CD4-positive, alpha-beta T cell treated with Interleukin-12 subunit alpha and Interleukin-12 subunit beta, for 1 hour (primary cell): Measurements from ENCODE around the gene PAPLN.

Experiments used
- DNase-seq: peaks from one replicate; pipeline ENCODE4 v3.0.0-alpha.2; 2020

Gene PAPLN

DNA sequence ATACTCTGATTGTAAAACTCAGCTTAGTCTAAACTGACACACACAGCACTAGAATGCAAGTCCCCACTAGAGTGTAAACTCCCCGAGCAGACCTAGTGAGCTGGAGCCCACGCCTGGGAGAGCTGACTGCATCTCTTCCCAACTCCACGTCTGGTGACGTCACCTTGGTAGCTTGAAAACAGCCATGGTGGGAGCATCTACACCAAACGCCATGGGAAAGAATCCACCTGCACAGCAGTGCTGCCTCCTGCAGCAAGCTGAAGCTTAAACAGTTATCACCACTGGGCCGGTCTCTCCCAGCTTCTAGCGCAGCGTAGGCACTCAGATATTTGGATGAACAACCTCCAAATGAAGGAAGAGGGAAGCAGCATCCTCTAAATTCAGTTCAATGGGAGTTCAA lies 4.3 kb upstream of the PAPLN start:
- no peak for DNase-seq

DNA sequence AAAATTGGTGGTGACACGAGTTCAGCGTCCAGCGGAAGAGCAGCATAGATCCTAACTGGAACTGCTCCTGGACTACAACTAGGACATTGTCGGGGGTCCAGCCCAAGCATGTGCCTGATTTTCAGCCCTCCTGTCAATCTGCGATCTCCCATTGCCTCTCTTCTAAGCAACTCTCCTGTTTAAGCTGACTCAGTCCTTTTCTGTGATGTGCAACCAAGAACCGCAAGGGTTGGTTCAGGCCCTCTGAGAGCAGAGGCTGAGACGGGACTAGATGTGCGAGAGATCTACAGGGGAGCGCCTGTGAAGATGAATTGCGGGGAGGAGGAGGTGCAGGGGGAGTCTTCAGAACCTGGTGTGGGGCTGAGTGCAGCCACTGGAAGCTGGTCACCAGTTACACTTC lies 3.7 kb upstream of the PAPLN start:
- no peak for DNase-seq

DNA sequence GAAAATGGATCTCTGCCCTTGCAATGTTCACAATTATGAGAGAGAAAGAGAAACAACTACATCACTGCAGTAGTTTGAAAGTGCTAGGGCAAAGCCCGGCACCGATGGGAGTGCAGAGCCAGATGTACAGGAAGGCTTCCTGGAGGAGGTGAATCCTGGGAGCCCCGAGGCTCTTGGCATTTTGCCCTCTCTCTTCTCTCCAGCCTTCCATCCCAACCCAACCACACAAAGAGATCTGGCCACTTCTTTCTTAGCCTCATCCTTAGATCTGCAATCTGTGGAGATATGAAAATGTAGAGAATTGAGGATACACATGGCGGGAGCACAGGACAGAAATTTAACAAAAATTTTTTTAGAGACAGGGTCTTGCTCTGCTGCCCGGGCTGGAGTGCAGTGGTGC lies 3.3 kb upstream of the PAPLN start:
- no peak for DNase-seq

DNA sequence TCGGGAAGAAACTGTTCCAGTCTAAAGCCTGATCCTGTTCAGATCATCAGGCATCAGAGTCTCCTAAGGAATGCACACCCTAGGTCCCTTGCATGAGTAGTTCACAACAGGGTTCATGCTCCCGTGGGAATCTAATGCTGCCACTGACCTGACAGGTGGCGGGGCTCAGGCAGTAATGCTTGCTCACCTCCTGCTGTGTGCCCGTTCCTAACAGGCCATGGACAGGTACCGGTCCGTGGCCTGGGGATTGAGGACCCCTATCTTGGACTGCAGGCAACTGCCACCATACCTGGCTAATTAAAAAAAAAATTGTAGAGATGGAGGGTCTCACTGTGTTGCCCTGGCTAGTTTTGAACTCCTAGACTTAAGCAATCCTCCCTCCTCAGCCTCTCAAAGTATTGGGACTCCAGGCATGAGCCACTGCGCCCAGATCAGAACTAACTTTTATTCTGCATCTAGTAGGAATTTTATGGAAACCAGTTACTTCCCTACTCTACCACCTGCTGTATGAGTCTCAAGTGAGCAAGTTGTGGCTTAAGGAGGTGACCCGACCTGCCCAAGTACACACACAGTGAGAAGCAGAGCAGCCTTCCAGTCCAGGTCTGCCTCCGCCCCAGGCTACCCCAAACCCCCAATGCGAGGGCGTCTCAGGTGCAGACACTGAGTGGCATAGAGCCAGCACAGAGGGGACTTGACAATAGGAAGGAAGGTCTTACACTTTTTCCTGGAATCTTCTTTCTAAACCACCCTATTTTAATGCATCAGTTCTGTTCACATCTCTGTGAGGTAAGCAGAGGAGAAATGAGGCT lies 2.5 kb upstream of the PAPLN start:
- no peak for DNase-seq

DNA sequence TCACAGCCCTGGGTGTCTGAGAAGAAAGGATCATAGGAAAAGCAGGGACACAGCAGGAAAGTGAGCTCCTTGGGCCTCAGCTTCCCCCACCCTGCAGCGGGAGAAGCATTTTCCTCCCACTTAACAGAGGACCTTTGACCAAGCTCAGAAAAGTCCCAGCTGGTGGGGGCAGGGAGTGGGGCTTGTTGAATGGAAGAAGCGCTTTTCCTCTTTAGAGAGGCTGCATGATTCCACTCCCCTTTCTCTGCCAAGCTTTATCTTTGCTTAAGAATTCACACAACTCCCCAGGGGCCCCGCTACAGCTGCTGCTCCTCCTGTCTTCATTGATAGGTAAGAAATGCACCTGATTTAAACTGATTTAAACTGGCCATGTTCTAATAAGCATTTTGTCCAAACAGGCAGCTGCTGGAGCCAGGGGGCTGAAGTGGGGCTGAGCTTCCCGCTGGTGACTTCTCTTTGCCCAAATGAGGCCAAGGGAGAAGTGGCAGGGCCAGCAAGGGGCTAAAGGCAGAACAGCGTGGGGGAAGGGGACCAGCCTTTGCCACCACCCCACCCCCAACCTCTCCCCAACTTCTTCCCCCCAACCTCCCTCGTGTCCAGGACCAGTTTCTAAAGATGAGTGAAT lies 1.7 kb upstream of the PAPLN start:
- no peak for DNase-seq

DNA sequence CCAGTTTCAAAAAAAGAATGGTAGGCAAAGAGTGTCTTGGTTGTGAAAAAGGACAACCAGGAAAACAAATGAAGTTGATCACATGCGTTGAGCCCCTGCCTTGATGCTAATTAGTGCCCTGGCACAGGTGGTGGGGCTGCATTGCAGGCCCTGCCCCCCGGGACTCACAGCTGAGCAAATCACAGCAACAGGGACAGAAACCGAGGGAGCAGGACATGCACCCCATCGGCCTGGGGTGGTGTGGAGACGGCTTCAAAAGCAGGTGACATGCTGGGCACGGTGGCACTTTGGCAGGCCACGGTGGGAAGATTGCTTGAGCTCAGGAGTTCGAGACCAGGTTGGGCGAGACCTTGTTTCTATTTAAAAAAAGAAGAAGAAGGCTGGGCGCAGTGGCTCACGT lies 1.1 kb upstream of the PAPLN start:
- DNase-seq: no peak

DNA sequence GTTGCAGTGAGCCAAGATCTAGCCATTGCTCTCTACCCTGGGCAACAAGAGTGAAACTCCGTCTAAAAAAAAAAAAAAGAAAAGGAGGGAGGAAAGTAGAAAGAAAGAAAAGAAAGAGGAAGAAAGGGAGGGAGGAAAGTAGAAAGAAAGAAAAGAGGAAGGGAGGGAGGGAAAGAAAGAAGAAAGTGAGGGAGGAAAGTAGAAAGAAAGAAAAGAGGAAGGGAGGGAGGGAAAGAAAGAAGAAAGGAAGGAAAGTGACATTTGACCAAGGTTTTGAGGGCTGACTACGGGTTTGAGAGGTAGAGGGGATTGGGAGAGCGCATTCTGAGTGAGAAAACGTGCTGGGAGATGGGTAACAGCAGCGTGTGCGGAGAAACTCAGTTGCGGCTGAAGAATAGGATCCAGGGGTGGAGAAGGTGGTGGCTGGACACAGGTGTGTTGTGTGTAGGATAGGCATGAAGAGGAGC lies 521 bp upstream of the PAPLN start:
- DNase-seq: no peak

DNA sequence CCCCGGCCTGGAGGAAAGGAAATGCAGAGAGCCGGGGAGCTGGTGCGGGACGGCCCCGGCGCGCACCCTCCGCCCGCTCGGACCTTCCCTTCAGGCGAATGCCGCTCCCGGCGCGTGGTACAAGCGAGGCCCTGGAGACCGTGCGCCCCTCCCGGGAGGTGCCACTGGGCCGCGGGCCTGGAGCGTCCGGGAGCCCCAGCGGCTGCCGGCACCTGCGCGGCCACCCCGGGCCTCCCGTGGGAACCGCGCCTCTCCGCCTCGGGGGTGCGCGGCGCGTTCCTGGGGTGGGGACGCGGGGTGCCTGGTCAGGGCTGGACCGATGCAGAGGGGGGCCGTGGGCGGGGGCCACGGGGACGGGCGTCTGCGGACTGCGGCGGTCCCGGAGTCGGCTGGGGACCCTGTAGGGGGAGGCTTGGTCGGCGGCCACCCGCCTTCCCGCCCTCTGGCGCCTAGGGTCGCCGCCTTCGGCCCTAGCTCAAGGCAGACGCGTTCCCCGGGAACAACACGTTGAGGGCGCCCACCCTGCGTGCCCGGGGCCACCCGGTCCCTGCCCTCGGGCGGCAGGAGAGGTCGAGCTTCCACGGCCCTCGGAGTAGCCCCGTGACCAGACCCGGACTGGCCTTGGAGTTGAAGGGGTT lies 599 bp downstream of the PAPLN start:
- DNase-seq: no peak

DNA sequence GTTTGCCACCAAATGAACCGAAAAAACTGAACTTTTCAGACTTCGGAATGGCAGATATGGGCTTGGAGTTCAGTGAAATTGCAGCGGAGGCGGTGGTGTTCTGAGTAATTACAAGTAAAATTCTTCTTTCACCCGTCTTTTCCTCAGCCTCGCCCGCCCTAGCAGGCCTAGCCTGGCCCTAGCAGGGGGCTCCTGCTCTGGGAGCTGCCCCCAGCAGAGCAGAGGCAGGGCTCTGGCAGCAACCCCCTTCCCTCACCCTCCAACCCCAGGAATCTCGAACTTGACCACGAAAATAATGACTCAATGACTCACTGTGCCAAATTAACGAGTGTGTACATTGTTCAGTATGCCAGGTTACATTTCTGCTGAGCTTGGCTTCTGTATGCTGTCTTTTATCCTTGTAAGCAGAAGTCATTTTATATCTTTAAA lies 1.1 kb downstream of the PAPLN start:
- DNase-seq: no peak

DNA sequence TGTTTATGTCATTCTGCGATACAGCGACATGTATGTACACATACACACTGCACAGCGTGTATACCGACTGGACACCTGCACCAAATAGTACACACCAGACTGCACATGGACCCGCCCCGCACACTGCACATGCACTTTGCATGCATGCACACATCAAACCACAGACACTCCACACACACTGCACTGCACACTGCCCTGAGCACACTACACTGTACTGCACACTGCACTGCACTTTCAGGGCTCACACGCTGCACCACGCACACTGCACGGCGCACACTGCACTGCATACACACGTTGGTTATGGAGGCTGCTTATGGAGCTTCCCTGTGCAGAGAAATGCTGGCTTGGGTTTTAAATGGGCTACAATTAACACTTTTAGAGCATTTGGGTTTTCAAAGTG lies 1.6 kb downstream of the PAPLN start:
- DNase-seq: no peak

DNA sequence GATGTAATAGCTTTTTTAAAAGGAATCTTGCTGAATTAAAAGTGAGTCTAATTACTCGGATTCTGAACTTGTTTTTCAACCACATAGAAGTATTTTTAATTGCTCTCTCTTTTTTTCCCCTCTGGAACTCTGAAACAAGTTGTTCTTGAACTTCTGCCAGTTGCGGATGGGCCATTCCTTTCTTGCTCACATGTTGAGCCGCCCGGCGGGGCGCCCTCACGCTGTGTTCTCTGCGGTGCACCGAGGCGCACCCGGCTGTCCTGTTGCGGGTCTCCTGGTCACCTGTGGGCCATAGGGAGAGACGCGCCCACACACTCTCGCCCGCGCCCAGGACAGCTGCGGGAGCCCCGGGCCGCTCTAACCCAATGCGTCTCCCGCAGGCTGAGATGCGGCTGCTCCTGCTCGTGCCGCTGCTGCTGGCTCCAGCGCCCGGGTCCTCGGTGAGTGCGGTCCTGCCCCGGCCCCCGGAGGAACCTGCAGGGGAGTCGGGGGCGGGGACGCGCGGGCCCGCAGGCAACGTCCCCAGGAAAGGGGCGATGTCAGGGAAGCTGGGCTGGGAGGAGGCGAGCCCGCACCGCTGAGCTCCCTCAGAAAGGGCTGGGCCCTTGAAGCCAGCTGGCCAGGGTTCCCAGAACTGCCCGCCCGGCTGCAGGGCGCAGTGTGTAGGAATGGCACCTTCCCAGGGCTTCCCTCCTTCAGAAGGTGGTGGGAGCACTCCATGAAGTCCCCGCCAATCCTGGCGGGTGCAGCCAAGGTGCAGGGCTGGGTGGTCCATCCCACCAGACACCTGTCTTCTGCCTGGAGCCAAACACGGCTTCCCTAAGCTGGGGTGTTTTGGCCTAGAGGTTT lies 2.3 kb downstream of the PAPLN start:
- DNase-seq: no peak

DNA sequence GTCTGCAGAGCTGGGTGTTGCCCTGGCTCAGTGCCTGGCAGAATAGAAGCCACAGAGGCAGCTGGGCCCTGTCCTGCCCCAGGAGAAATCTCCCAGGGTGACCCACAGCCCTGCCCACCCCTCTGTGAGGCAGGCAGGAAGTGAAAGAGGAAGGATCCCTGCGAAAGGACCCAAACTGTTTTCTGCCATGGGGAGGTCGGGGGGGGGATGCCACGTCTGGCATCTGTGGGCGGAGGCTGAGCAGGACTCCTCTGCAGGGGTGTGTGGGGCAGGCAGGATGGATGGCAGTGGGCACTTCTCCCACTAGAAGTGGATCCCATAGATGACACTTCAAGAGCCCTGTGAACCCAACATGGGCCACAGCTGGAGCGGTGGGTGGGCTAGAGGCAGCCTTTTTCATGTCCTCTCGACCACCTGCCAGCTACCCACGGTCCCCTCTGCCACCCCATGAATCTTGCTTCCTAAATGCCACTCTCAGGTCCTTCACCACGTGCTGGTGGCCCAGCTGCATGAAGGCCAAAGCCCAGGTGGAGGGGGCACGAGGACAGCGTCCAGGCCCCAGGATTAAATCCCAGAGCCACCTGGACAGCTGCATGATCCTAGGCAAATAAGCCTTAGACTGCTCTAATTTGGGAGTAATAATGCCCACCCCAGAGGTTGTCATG lies 3.6 kb downstream of the PAPLN start:
- DNase-seq: no peak

DNA sequence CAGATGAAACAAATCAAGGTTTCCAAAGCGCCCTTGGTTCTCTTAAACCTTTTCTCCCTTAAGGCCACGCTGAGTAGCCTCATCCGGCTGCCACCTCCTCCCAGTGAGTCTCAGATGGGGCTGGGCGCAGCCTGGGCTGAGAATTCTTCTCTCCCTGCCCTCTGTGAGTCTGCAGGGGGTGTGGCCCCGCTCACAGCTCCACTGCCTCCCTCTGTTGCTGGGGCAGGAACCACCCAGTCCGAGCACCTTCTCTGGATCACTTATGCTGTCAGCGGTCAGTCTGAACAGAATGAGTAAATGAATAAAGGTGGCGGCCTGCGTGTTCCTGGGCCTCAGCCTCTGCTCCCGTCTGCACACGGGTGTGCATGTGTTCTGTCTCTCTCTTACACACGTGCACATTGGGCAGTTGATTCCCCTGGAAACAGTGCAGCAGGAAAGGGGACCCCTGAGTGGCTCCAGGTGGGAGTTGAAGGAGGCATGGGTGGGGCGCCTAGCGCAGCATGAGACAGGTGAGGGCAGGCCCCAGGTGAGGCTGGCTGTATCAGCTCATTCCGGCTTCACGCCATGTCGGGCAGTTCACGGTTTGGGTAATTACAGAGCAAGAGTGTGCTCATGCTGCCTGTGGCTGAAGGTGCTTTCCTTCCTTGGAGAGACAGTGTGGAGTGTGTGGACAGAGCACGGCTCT lies 4.3 kb downstream of the PAPLN start:
- no peak for DNase-seq

DNA sequence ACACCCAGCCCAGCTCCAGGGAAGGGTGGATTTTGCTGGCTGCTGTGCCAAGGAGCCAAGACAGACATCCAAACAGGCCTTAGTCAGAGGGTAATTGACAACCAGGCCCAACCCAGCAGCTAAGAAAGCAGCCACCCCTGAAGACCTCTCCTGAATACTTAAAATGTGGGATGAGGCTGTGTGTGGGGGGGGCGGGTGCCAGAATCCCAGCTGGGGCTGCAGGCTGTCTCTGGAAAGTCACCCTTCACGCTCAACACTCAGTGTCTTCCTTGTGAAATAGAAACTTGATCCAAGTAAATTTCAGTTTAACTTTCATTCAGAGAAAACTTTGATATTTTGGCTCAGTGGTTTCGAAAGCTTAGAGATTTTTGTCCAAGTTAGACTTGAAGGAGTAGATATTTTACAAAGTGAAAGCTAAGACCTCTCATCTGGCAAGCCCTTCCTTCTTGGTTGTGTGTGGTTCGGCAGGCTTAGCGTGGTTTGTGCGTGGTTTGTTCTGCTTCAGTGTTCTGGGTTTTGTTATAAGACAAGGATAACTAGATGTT lies 5.1 kb downstream of the PAPLN start:
- DNase-seq: no peak

DNA sequence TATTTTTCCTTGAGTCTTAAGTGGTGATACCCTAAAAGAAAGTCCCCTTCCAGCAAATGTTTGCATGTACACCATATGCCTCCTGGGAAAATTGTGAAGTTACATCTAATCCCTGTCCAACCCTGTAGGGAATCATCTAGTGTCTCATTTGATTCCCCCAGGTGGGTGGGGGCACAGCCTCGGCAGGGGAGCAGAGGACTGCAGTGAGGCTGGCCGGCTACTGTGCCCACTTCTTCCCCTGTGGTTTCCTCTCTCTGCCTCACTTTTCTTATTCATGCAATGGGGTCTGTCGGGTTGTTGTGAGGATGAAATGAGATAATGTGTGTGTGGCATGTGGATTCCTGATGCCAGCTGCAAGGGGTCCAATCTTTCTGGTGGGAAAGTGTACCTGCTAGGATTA lies 6.0 kb downstream of the PAPLN start:
- DNase-seq: no peak

DNA sequence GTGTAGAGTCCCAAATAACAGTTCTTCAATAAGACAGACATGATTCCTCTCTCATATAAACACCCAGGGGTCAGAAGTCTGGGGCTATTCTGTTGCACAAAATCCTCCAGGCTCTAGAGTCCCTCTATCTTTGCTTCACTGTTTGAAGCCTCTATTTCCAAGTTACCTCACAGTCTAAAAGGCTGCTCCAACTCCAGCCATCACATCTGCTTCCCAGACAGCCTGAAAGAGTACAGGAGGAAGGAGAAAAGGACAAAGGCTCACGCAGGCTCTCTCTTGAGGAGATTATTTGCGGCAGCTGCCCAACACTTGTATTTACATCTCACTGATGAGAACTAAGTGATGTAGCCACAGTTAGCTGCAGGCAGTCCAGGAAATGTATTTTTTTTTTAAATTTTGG lies 6.4 kb downstream of the PAPLN start:
- DNase-seq: no peak

DNA sequence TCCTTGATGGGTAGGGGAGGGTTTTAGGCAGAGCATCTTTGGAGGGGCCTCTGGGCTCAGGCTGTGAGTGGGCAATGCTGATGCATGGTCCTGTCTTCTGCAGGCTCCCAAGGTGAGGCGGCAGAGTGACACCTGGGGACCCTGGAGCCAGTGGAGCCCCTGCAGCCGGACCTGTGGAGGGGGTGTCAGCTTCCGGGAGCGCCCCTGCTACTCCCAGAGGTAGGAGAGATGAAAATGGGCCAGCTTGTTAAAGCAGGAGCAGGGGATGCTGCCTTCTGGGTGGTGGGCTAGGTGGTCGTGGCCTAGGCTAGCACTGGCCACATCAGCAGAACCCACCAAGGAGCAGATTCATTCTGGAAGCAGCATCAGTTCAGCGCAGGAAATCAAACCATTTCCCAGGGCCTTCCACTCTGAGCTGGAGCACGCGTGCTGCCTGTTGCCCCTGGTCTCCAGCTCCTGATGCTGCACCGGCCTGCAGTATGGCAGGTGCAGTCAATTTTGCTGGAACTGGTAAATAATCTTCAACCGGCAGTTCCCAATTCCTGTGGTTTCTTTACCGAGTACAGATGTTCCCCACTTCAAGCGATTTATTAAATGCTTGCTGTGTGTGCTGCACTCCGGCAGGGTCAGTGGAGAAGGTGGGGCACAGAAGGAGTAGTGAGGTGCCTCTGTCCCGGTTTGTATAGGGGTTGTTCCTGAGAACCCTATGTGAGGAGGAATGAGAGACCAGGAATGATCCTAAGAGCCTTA lies 7.4 kb downstream of the PAPLN start:
- DNase-seq: no peak

DNA sequence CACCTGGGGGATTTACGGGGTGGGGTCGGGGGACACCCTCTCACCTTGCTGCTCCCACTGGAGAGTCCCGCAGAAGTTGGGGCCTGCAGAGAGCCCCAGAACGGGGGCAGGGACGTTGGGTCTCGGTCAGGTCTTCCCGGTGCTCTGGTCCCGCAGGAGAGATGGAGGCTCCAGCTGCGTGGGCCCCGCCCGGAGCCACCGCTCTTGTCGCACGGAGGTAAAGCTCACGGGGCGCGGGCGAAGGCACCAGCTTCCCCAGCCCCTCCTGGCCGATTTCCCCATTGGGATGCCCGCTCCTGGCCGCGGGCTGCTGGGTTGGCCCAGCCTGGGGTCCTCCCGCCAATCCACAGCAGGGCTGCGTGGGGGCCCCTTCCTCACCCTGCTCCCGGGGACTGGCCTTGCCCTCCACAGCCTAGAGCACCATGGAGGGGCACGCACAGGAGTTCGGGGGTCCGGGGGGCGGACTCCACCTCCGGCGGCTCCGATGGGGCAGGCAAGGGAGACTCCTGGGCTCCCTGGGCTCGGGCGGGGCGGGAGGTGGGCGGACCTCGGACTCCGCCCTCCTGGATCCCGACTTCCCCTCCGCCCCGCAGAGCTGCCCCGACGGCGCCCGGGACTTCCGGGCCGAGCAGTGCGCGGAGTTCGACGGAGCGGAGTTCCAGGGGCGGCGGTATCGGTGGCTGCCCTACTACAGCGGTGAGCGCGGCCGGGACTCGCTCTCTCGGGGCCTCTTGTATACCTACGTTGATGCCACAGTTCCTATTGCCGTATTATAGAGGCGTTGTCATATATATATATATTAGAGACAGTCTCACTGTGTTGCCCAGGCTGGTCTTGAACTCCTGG lies 8.4 kb downstream of the PAPLN start:
- DNase-seq: peak; percentile 45

DNA sequence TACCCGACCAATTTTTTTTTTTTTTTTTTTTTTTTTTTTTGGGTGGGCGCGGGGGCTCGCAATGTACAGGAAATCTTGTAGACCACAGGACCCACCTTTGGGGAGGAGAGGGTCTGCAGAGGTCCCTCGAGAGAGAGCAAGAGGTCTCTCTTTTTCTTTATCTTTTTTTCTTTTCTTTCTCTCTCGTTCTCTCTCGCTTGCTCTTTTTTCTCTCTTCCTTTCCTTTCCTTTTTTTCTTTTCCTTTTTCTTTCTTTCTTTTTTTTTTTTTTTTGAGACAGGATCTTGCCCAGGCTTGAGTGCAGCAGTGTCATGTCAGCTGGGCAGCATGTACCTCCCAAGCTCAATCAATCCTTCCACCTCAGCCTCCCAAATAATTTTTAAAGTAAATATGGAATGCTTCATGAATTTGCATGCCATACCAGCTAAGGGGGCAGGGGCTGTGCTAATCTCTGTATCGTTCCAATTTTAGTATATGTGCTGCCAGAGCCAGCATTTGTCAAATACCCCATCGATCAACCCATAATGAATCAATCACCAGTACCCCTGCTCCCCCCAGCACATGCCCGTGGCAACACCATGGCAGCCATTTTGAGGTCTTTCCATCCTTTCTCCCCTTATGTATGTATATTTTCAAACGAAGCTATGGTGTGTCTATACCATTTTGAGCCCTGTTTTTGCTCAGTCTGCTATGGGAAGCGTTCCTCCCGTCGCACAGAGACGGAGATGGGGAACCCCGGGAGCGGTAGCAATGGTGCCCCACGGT lies 9.3 kb downstream of the PAPLN start:
- DNase-seq: no peak
